GM12872 (cell line): ENCODE results near the gene SLC6A2.

ENCODE experiments used
- TF ChIP-seq, protein P1 (sequence below): IDR thresholded peaks from 3 replicates; pipeline ENCODE4 v1.5.1; 2011; ENCODE audit warnings: low read depth, mild to moderate bottlenecking, low read length, moderate library complexity; ENCODE audit not compliant: insufficient read depth

Gene SLC6A2

DNA sequence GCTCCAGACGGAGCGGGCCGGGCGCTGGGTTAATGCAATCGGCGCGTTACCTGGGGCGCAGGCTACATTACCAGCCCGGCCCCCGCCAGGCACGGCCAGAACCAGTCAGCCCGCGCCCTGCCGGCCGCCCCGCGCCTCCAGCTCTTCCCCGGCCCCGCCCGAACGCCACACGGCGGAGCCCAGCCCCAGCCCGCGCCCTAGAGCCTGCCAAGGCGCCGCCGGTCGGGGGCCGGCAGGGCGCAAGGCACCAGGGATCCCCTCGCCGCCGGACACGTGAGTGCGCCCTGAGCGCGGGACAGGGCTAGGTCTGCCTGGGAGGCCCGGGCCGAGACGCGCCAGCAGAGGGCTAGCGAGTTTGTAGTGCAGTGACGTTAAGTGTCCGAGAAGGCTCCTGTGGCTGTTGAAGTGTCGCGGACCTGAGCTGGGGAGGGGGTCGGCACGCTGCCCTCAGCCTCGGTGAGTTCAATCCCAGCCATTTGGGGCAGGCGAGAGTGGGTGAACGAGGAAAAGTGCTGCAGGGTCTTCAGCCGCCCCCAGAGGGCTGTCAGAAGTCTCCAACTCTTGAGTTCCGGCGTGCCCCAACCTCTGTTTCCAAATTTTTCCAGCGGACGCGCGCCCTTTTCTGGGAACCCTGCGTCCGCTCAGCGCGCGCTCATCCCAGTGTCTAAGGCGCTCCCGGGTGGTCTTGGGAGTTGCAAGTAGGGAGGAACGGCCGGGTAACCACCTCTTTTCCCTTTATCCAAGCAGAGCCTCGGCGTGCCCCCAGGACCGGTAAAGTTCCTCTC, at the start of gene SLC6A2:
Gene SLC6A2 (plus strand): TSS at position 92 of the 785 bp plus-strand sequence. CDS start 707 bp downstream, outside the sequence.
- TF ChIP-seq, protein P1, sequence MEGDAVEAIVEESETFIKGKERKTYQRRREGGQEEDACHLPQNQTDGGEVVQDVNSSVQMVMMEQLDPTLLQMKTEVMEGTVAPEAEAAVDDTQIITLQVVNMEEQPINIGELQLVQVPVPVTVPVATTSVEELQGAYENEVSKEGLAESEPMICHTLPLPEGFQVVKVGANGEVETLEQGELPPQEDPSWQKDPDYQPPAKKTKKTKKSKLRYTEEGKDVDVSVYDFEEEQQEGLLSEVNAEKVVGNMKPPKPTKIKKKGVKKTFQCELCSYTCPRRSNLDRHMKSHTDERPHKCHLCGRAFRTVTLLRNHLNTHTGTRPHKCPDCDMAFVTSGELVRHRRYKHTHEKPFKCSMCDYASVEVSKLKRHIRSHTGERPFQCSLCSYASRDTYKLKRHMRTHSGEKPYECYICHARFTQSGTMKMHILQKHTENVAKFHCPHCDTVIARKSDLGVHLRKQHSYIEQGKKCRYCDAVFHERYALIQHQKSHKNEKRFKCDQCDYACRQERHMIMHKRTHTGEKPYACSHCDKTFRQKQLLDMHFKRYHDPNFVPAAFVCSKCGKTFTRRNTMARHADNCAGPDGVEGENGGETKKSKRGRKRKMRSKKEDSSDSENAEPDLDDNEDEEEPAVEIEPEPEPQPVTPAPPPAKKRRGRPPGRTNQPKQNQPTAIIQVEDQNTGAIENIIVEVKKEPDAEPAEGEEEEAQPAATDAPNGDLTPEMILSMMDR, result no peak

DNA sequence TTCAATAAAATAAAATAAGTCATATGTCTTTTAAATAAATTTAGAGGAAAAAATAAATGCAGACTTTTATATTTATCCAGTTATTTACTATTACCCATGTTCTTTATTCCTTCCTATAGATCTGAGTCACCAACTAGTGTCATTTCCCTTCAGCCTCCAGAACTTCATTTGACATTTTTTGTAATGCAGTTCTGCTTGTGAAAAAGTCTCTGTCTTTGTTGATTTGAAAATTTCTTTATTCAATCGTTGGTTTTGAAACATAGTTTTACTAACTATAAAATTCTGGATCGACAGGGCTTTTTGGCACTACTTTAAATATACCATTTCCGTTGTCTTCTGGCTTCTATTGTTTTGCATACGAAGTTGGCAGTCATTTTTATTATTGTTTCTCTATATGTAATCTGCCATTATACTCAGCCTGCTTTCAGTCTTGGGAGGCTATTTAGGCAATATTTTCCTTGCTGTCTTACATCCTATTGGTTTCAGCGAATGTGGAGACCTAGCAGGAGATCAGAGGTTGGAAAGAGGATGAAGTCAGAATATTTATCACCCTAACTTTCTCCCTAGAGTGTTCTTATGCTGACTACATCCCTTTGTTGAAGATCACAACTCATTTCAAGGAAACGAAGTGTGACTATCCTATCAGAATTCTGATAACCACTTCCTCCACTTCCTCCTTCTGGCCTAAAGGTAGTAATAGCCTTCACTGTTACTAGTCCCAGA, 42.0 kb upstream of the SLC6A2 start:
- TF ChIP-seq, protein P1, result no peak

DNA sequence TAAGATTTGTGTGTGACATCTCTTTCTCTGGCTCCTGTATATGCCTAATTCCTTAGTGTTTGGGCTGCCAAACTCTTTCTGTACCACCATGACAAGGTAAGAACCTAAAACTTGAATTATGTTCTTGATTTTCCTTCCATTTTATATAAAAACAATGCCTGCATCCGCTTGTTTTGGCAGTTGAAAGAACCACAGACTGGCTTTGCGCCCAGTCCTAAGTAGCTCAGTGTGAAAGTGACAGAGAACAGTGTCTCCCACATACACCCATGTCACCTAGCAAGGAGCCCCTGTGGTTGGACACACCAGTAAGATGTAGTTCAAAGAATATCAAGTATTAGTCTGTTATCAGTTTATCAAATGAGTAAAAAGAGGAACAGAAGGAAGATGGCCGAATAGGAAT, 40.7 kb upstream of the SLC6A2 start:
- TF ChIP-seq, protein P1, result no peak

DNA sequence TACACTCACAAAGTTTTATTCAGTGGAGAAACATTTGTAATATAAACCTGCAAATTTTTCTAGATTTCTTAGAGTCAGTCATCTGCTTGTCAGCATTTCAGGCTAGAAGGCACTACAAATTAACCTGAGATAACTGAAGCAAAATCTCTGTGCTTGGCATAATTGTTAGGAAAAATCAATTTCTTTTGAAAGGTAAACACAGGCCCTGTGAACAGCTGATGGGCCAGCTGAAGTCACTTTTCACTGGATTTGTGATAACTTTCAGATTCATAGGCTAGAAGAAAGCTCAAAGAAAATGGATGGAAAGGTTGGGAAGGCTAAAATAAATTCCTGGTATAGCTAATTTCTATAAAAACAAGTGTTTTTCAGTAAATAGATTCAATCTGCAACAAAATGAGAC, 34.0 kb upstream of the SLC6A2 start:
- TF ChIP-seq, protein P1, result no peak

DNA sequence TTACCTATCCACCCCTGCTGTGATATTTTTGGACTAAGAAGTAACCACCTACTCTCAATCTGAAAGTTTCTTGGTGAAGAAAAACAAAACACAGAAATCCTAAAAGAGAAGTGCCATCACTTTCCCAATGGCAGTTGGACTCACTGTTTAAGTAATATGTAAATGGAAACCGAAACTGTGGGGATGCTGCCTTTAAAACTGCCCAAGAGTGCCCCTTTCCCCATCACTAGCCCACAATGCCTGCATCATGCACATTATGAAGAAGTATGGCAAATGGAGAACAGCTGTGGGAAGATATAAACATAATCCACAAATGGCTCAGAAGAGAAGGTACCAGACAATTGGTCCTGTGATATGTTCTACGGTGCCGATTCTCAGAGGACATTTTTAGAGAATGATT, 33.5 kb upstream of the SLC6A2 start:
- TF ChIP-seq, protein P1, result no peak

DNA sequence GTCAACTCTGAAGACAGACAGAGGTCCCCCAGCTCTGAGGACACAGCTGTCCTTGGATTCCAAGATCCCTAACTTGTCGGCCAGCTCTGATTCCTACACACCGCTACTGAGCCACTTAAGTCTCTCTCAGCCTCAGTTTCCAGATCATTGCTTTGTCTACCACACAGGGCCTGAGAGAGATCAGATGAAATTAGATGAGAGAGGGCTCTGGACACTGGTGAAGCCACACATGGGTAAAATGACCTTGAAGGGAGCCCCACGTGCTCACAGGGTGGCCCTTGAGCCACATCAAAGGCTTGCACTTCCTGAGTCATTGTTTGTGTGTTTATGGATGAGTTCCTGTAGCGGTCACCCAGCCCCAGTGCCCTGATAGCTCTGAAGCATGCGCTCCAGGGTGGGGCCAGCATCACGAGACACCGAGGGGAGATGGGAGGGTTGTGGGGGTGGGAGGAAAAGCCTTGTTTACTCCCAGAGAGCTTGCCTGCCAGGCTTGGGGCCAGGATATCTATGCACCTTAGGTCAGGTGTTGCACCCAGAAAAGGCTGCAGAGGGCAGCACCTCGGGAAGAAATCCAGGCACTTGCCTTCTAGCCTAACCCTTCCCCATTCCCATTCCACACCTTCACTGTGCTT, 32.7 kb upstream of the SLC6A2 start:
- TF ChIP-seq, protein P1, result peak; percentile 48; the same call in 2 of the 3 replicates

DNA sequence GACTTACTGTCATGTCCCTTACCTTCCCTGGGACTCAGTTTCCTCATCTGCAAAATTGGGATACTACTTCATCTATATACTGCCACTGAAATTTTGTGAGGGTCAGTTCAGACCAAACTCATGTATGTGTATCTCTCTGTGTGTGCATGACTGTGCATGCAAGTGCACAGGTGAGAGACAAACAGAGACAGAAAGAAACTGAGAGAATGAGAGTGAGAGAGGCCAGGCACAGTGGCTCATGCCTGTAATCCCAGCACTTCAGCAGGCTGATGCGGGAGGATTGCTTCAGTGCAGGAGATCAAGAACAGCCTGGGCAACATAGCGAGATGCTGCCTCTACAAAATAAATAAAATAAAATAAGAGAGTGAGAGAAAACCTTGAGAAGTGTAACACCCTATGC, 32.1 kb upstream of the SLC6A2 start:
- TF ChIP-seq, protein P1, result no peak
